Measurements from ENCODE around the gene SLC16A13.

DNA sequence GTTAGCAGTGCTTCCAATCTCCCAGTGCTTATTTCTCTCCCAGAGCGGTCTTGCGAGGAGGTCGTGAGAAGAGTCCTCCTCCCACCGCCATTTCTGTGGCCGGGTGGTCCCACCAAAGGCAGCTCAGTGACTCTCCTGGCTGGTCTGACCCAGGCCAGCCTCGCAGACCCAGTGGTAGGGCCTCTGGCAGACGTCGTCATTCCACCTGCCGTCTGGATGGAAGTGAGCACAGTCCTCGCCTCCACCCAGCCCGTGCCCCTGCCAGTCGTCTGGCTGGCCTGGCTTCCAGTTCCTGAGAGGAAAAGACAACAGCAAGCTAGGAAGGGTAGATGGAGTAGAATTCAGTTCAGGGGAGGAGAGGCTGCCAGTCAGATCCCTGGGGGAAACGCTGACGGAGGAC is 39.1 kb downstream of the SLC16A13 start:
- no peak for TF ChIP-seq JUN (IDR thresholded peaks at IDR 0.05; ENCODE audit: borderline replicate concordance, insufficient read depth, insufficient read length, low read depth)
- TF ChIP-seq, protein P1, sequence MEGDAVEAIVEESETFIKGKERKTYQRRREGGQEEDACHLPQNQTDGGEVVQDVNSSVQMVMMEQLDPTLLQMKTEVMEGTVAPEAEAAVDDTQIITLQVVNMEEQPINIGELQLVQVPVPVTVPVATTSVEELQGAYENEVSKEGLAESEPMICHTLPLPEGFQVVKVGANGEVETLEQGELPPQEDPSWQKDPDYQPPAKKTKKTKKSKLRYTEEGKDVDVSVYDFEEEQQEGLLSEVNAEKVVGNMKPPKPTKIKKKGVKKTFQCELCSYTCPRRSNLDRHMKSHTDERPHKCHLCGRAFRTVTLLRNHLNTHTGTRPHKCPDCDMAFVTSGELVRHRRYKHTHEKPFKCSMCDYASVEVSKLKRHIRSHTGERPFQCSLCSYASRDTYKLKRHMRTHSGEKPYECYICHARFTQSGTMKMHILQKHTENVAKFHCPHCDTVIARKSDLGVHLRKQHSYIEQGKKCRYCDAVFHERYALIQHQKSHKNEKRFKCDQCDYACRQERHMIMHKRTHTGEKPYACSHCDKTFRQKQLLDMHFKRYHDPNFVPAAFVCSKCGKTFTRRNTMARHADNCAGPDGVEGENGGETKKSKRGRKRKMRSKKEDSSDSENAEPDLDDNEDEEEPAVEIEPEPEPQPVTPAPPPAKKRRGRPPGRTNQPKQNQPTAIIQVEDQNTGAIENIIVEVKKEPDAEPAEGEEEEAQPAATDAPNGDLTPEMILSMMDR (IDR thresholded peaks at IDR 0.05; ENCODE audit: extremely low read depth in 1 of 2, insufficient read depth in 1 of 2, low read depth in 1 of 2, low read length in 2 of 2) = no peak
- TF ChIP-seq GATA2 (IDR thresholded peaks at IDR 0.05; ENCODE audit: insufficient read depth, insufficient read length, low read depth, low read length) = no peak
